Limb (tissue), 2 donors: ENCODE results near the gene LIAS.
"Not testable (repeated sequence)": the region's sequence is repeated elsewhere in the genome, so short reads cannot be mapped to it uniquely, and the experiment has no call there.

Experiments used
- DNase-seq, 2 donors: peaks; one replicate each; pipeline ENCODE4 v3.0.0-alpha.2; 2016; ENCODE audit errors: extremely low spot score in 2 of 2

LIAS gene

DNA sequence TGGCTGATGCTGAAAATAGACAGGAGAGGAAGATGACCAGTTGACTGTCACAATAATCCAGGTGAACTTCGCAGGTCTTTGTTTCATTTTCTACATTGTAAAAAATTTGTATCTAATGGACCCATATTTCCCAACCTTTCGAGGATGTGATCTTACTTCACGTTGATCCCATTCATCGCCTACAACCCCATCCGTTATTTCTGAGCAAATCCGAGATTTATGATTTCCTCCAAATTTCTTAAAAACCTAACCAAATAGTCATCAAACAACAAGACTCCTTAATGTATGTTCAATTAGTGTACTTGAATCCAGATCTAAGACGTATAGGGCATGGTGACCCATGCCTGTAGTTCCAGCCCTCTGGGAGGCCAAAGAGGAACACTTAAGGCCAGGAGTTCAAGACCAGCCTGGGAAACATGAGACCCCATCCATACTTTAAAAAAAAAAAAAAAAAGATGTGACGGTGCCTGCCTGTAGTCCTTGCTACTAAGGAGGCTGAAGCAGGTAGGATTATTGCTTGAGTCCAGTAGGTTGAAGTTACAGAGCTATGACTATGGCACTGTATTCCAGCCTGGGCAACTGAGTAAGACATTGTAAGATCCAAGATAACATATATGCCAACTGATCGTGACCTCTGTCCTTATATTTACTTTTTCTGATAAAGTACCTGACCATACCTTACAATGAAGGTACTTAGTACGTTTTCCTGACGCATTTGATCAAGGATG lies 5.8 kb upstream of the LIAS start:
- DNase-seq = no peak

DNA sequence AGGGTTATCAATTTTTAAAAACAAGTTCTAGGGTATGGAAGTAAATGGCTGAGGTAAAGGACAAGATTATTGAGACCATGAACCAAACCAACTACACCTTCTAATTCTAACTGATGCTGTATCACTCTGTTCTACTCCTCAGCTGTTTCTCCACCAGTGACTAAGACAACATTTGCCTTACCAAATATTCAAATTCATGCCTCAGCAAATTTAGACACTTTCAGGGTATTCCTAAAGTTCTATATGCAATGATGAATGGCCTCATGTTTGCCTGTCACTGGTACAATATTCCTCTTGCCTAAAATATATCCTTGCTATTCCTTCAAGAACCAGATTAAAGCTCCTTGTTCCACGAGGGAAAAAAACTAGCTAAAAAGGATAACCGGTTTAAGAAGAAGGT lies 5.1 kb upstream of the LIAS start:
- no peak for DNase-seq

DNA sequence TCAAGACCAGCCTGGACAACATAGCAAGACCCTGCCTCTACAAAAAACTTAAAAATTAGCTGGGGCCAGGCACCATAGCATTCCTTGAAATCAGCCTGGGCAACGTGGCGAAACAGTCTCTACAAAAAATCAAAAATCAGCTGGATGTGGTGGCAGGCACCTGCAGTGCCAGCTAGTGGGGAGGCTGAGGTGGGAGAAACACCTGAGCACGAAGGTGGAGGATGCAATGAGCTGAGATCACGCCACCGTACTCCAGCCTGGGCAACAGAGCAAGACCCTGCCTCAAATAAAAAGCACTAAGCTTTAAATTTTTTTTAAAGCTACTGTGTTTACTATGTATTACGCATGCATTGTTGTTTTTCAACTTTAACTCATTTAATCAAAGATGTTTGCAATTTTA lies 3.4 kb upstream of the LIAS start:
- DNase-seq = no peak

DNA sequence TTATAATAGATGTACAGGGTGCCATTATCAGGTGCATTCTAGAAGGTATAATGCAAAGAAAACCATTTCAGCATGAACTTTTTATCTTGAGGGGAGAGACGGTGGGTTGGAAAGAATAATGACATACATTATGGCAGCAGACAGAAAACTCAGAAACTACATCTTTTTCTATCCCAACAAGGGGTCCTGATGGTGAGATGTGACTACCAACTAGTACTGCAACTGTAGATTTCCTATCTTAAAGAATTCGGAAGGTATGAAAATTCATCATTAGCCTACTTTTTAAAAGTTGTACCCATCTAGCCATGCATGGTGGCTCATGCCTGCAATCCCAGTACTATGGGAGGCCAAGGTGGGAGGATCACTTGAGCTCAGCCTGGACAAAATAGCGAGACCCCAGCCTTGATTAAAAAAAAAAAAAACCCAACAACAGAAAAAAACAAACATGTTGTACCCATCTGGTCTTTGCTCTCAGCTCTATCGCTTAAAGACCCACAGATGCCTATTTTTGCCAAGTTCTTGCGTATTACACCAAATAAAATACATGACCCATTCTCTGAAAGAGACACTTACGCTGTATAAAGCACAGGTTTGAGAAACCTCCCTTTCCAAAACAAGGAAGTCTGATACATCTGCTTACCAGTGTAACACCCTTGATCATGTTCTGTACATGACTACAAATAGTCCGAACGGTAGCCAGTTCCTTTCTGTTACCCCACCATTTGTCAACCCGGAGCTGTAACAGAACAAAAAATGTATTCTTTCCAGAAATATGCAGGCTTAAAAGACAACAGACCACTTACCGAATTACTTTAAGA lies 1.7 kb upstream of the LIAS start:
- no peak for DNase-seq

DNA sequence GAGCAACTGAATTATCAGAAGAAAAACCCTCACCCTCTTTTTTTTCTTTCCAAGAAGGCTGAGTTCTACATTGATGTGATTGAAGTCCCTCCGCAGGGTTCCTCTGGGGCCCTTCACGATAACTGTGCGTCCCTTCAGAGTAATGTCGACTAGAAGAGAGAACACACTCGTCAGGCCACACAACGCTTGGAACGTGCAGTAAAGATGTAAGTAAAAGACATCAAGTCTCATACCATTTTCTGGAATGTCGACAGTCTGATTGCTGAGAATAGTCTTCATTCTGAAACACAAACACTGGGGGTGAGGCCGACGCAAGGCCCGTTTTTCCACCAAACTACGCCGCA lies 723 bp upstream of the LIAS start:
- DNase-seq = not testable (repeated sequence)

DNA sequence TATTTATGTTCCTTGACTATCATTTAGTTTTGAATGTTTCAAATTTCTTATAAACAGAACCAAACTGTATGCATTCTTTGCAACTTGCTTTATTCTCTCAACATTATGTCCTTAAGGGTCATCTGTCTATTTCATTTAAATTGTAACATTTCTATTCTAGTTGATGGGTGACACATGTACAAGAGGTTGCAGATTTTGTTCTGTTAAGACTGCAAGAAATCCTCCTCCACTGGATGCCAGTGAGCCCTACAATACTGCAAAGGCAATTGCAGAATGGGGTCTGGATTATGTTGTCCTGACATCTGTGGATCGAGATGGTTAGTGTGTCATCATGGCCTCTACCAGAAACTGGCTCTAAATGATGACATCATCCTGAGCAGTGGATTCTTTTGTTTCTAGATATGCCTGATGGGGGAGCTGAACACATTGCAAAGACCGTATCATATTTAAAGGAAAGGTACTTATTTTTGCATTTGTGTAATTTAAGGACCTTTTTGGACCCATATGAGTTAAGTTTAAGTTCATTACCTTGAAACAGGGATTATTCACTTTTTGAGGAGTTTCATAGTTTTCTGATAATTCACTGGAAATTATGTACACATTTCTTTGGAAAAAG lies 6.1 kb downstream of the LIAS start:
- DNase-seq = no peak

DNA sequence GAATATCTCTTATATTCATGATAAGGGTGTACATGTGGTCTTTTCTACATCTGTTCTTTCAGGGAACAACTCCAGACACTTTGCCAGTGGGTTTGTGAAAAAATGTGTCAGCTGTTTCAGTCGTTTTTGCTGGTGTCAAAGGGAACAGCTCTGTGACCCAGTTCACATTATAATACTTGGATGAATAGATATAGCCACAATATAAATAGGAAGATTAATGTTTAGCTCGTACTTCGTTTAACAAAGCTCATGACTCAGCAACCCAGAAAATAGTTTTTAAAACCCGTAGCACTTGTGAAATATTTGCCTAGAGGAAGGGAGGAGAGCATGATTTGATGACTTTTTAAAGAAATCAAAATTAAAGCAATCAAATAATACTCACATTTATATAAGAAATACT lies 7.9 kb downstream of the LIAS start:
- DNase-seq = no peak

- no peak for DNase-seq
These were observed 8.6 kb downstream of the LIAS start for GRCh38 chr4:39467464-39467863.

DNA sequence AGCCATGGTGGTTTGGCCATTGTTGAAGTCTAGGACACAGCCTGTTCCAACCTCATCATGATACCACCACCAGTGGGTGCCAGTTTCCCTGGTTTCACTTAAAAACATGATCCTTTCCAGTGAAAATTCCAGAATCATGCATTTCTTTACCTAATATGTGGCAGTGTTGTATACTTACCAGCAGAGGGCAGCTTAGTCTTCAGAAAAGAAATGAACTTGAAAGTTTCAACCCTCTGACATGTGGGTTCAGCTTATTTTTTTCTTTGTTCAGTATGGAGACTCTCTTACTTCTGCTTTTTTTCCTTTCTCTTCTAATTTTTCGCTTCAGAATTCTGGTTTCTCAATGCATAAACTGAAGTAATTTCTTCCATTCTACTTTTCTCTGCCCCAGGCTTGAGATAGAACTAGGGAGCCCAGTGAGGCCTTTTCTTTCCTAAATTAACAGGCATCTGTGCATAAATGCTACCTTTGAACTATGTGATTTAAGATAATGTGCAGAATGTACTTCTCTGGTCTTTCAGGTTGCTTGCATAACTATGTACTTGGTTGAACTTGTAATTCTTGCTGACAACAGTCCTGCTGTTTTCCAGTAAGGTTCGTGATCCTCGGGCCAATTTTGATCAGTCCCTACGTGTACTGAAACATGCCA lies 10.7 kb downstream of the LIAS start:
- peak; percentile 48 to 90 for DNase-seq

- no peak for DNase-seq
These were observed 11.5 kb downstream of the LIAS start for GRCh38 chr4:39470402-39470801.

DNA sequence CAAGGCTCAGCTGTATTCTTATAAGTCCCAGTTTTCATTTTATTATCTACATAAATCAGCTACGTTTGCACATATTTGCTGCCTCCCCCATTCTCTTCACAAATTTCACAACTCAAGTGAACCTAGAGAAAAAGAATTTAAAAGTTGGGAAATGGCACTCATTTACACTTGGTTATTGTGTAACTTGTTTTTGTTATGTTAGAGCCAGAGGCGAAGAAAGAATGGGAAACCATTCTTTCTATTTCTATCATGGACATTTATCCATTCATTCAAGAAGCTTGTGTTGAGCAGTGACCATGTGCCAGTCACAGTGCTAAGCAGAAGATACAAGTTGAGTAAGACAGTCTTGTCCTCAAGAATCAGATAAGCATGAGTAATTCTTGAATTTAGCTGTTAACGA lies 13.5 kb downstream of the LIAS start:
- DNase-seq = no peak

- no peak for DNase-seq
These were observed 17.5 kb downstream of the LIAS start for GRCh38 chr4:39476187-39476895.

DNA sequence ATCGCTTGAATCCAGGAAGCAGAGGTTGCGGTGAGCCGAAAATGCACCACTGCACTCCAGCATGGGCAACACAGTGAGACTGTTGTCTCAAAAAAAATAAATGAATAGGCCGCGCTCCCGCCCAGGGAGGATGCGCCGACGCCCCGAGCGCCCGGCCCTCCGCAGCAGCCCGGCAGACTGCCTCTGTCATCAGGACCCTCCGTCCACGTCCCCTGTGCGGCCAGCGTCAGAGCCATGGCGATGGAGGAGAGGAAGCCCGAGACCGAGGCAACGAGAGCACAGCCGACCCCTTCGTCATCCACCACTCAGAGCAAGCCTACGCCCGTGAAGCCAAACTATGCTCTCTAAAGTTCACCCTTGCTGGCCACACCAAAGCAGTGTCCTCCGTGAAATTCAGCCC lies 21.4 kb downstream of the LIAS start:
- DNase-seq = no peak

DNA sequence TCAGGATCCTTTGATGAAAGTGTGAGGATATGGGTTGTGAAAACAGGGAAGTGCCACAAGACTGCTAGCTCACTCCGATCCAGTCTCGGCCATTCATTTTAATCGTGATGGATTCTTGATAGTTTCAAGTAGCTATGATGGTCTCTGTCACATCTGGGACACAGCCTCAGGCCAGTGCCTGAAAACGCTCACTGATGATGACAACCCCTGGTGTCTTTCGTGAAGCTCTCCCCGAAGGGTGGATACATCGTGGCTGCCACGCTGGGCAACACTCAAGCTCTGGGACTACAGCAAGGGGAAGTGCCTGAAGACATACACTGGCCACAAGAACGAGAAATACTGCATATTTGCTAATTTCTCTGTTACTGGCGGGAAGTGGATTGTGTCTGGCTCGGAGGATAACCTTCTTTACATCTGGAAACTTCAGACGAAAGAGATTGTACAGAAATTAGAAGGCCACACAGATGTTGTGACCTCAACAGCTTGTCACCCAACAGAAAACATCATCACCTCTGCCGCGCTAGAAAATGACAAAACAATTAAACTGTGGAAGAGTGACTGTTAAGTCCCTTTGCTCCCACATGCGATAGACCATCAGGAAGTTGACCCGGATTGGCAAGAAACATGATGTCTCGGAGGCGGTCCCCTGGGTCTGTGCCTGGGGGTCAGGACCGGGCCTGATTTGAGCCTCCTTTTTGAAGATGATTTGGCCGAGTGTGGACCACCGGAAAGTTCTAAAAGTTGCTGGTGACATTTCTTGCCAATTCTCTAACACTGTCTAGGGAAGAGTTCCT lies 22.2 kb downstream of the LIAS start:
- no peak for DNase-seq

DNA sequence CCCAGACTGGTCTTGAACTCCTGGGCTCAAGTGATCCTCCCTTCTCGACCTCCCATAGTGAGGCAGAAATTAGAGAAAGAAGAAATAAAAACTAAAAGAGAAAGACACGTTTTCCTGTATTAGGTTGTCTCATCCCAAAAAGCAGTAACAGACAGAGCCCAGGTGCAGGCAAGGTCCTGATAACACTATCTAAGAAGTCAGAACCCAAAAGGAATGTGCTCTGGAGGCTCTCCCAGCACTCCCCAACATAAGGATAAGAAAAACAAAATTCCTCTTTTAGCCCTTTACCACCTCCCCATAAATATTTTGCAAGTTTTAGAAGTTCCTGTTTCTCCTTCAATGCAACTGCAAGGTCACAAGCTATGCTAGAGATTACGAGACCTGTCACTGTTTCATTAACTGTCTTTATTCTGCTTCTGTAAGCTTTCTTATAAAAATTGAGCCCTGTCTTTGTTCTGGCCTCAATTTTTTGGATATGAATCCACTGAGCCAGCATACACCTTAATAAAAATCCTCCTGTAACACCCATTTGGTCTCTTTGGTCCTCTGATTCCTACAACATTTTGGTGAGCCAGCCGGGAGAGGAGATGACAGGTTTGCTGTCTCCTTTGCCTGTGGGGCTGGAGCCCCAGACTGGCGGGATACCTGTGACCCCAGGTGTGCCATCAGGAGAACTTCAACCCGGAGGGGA lies 25.9 kb downstream of the LIAS start:
- no peak for DNase-seq

DNA sequence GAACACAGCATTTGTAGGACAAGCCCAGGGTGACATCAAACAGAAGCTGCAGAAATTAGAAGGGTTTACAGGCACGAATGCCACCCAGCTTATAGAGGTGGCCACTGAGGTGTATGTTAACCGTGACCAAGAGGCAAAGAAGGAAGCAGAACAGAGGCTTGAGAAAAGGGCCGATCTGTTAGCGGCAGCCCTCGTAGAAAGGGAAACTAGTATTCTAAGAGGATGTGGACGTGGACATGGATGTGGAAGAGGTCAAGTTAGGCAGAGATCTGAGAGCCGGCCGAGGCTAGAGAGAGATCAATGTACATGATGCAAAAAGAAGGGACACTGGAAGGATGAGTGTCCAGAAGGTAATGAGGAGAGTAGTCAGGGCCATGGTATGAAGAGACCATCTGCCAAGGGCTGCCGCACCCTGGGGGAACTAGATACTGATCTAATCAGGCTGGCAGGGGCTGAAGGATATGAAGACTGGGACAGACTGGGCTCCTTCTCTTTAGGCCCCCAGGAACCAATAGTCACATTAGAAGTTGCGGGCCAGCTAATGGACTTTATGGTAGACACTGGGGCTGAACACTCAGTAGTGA lies 27.5 kb downstream of the LIAS start:
- DNase-seq = no peak

- DNase-seq = no peak
These were observed 31.5 kb downstream of the LIAS start for GRCh38 chr4:39490322-39490721.

DNA sequence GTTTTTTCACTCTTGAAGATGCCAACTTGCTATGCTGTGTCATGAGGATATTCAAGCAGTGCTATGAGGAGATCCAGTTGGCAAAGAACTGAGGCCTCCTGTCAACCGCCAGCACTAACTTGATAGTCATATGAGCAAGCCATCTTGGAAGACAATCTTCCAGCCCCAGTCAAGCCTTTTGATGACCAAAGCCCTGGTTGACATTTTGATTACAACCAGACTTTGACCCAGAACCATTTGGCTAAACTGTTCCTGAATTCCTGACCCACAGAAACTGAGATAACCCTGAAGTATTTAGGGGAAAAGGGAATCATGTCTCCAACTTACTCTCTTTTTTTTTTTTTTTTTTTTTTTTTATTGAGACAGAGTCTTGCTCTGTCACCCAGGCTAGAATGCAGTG lies 35.5 kb downstream of the LIAS start:
- no peak for DNase-seq

- DNase-seq = no peak
These were observed 36.8 kb downstream of the LIAS start for GRCh38 chr4:39495446-39496213.
